GM18858 (cell line): ENCODE measurements around the gene TESPA1.
A peak's percentile ranks its signal among the peaks of the same experiment; 100 is the strongest.
"Not testable (repeated sequence)": the region's sequence is repeated elsewhere in the genome, so short reads cannot be mapped to it uniquely, and the experiment has no call there.

ENCODE experiments used
- ATAC-seq: cut with Tn5 transposase; IDR thresholded peaks from one replicate; pipeline ENCODE4 v1.9.1; 2021; ENCODE audit not compliant: unreplicated experiment

TESPA1 gene

DNA sequence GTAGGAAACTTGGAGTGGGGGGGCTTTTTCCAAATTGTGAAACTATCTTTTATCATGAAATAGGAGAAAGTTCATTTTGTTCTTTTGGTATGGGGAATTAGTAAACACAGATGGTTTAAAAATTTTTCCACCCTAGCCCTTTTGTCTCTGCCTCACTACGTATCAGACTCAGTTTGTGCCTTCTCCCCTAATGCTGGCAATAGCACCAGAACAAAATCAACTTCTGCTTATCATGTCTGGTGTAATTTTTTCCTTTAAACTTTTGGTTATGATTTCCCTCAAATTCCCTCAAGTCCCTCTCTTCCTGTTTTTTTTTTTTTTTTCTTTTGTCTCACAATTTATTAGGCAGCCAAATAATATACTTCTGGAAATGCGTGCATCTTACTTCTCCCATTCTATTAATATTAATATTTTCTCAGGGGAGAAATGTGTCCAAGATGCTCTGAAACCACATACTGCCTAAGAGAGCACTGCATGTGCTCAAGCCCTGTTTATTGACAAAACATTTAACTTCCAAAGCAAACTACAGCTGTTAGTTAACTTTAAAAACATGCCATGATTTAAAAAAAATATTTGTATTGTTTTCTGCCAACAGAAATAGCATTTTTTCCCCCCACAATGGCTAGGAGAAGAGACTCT lies 35.4 kb downstream of the TESPA1 start:
- no peak for ATAC-seq

DNA sequence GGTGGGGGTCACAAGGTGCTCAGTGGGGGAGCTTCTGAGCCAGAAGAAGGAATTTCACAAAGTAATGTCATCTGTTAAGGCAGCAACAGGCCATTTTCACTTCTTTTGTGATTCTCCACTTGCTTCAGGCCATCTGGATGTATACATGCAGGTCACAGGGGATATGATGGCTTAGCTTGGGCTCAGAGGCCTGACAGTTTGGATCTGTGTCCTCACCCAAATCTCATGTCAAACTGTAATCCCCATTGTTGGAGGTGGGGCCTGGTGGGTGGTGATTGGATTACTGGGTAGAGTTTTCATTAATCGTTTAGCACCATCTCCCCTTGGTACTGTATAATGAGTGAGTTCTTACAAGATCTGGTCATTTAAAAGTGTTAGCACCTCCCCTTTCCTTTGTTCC lies 36.4 kb downstream of the TESPA1 start:
- ATAC-seq = no peak

- ATAC-seq = no peak
Observed at GRCh38 chr12:54945082-54945481, 39.5 kb downstream of the TESPA1 start.

DNA sequence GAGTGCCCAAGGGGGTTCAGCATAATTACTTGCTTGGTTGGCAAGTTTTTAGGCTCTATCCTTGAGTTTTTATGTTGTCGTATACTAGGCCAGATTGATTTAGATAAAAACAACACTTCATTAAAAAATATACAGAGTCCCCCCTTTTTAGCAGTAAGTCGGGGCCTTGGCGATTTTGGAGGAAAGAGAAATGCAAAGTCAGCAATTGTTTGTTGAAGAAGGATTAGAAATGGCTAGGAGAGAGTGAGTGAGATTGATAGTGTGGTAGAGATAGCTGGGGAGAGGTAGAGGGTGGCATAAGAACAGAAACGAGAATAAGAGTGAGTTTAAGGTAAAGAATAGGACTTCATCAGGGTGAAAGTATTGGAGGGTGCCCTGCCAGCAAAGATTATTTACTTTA lies 41.3 kb downstream of the TESPA1 start:
- ATAC-seq = not testable (repeated sequence)

DNA sequence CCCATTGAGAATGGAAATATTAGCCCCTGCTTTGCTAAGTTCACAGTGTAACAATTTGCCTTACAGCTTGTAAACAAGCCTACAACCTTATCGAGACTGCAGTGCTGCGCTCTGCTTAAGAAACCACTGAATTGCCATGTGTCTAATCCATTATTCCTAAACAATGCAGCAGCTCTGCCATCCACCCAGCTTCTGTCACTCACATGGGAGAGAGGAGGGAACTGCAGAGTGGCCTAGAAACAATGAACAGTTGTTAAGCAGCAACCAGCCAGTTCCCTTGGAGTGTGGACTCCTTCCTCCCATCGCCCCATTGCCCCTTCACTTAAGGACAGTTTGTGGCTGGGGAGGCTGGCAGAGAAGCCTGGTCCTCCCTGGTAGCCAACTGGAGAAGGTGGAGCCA lies 42.9 kb downstream of the TESPA1 start:
- no peak for ATAC-seq

DNA sequence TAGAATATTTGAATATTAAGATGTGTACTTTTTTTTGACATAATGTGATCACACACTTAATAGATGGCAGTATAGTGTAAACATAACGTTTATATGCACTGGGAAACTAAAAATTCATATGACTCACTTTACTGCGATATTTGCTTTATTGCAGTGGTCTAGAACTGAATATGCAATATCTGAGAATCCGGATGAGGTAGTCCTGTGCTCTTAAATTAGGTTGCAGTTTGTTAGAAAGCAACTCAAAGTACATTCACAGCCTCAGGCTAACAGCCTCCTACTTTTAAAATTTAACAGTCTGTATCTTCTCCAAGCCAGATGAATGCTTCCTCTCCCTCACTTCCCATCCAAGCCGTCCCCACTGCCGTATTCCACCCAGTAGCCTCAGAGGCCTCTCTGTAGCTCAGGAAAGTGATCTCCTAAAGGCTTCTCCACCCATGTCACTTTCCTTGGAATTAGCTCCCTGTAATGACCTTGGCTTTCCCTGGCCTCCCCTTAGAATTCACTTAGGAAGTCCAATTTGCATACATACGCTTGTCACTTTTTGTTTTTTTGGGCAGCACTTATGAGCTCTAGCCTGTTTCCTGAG lies 43.7 kb downstream of the TESPA1 start:
- no peak for ATAC-seq

- no peak for ATAC-seq
Observed at GRCh38 chr12:54937929-54938328, 46.6 kb downstream of the TESPA1 start.

- ATAC-seq = no peak
Observed at GRCh38 chr12:54937376-54937775, 47.2 kb downstream of the TESPA1 start.

DNA sequence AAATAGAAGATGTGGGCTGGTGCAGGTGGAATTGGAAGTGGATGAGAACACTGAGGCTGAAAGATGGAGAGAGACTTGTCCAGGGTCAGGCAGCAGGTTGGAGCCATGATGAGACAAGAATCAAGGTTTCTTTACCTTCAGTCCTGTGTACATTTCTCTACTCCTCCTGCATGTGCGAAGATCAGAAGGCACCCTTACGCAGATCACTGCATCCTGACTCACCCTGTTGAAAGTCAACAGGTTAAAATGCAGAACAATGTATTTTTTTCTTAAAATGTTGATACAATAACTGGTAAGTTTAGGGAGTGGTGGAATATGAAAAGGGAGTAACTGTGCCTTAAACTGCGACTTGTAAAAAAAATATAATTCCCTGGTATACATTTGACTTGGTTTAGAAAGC lies 47.8 kb downstream of the TESPA1 start:
- no peak for ATAC-seq

- peak; percentile 99 for ATAC-seq
Observed at GRCh38 chr12:54935235-54935951, 49.2 kb downstream of the TESPA1 start.

- no peak for ATAC-seq
Observed at GRCh38 chr12:54934419-54934818, 50.1 kb downstream of the TESPA1 start.

- no peak for ATAC-seq
Observed at GRCh38 chr12:54933376-54933775, 51.2 kb downstream of the TESPA1 start.

DNA sequence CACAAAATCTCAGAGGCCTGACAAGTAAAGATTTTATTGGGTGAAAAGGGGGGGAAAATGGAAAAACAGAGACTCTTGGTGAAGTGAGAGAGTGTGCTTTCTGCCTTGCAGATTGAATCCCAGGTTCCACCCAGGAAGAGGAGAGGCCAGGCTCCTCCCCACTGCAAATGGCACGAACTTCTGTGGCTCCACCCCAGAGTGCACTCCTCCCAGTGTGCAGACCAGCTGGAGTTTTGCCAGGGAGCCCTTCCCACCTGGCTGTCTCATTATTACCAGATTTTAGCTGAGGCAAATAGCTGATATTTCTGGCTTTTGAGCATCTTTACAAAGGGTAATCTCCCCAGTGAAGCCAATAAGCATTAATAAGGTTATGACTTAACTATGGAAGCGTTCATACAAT lies 51.9 kb downstream of the TESPA1 start:
- no peak for ATAC-seq

DNA sequence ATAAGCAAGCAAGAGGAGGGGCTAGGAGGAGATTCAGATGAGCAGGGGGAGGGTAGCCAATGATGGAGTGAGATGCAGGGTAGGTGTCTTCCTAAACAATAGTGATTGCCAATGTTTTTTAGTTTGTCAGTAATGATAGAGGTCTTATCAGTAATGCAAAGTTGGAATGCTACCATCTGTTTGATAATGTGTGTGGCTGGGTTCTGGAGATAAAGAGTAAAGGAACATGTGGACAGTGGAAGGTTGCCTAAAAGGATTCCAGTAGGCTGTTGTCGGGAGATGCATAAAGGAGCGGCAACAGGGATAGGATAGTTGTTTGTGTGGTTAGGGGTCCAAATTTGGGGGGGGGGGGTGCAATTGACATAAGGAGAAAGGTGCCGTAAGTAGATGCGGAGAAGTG lies 52.5 kb downstream of the TESPA1 start:
- ATAC-seq = no peak

GRCh38 chr12:54929998-54930397 lies 54.6 kb downstream of the TESPA1 start:
- ATAC-seq = no peak

DNA sequence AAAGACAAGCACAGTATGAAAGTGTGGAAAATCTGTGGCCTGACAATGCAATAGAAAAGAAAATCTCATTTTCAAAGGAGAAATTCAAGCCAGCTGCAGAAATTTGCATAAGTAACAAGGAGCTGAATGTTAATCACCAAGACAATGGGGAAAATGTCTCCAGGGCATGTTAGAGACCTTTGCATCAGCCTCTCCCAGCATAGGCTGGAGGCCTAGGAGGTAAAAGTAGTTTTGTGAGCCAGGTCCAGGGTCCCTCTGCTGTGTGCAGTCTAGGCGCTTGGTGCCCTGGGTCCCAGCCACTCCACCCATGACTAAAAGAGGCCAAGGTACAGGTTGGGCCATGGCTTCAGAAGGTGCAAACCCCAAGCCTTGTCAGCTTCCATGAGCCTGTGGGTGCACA lies 58.3 kb downstream of the TESPA1 start:
- no peak for ATAC-seq

- ATAC-seq = no peak
Observed at GRCh38 chr12:54924972-54925707, 59.4 kb downstream of the TESPA1 start.

GRCh38 chr12:54917001-54917488 lies 67.5 kb downstream of the TESPA1 start:
- no peak for ATAC-seq
